Breast epithelium (tissue), 4 donors: Measurements from ENCODE around the gene RPL13. TPM values are rescaled to one million over a fixed set of nuclear protein-coding genes. Genes with fewer than 3 reads are reported as not detected.

Source experiments
- DNase-seq, 2 donors: peaks; one replicate each; pipeline ENCODE4 v3.0.0-alpha.2; 2019; ENCODE audit warnings: low spot score in 2 of 2
- H3K27ac ChIP-seq, 2 donors: fragments of 200-600 bp; sonication (generic) in 1 of 2; one replicate each; pipeline ENCODE4 v1.5.1; 2016 to 2019; ENCODE audit warnings: mild to moderate bottlenecking in 1 of 2
- H3K27me3 ChIP-seq, 2 donors: fragments of 200-600 bp; sonication (generic) in 1 of 2; one replicate each; pipeline versions ENCODE4 v1.5.1 to v1.6.0; 2017 to 2019; ENCODE audit warnings: control low read depth in 1 of 2, mild to moderate bottlenecking in 1 of 2
- H3K36me3 ChIP-seq: fragments of 200-600 bp; one replicate; pipeline ENCODE4 v1.5.1; 2019
- H3K4me1 ChIP-seq, 2 donors: fragments of 200-600 bp; sonication (generic); one replicate each; pipeline ENCODE4 v1.5.1; 2016 to 2019; ENCODE audit warnings: control low read depth in 1 of 2
- H3K4me3 ChIP-seq, 3 donors: fragments of 200-600 bp; sonication (generic); 1 replicate in 2 of 3; 2 replicates in 1 of 3; pipeline ENCODE4 v1.5.1; 2016 to 2019; ENCODE audit warnings: mild to moderate bottlenecking in 3 of 3, moderate library complexity in 2 of 3
- H3K9me3 ChIP-seq, 2 donors: fragments of 200-600 bp; sonication (generic) in 1 of 2; one replicate each; pipeline ENCODE4 v1.5.1; 2016 to 2019; ENCODE audit warnings: control low read depth in 1 of 2
- POLR2A ChIP-seq: fragments of 450-650 bp; IDR thresholded peaks from one replicate; pipeline ENCODE4 v1.6.1; 2016; ENCODE audit warnings: antibody characterized with exemption, mild to moderate bottlenecking, moderate library complexity
- POLR2AphosphoS5 ChIP-seq, 3 donors: sonication (generic); formaldehyde crosslinking; IDR thresholded peaks; one replicate each; pipeline ENCODE4 v1.6.1; 2017; ENCODE audit warnings: antibody characterized with exemption in 3 of 3
- intact Hi-C: fragments of 100-400 bp; cut with DNase I; formaldehyde crosslinking; loops from one replicate; pipeline ENCODE4 v1.15.1; 2023; ENCODE audit warnings: low total_unique reads
- total RNA-seq, 3 donors: library from RNA; depleted of rRNA; stranded (reverse); fragments of >200 nt; gene quantifications; one replicate each; pipeline ENCODE4 v1.1.0, GENCODE V29; 2016
- TF ChIP-seq, protein P1 (sequence below), 3 donors: fragments of 450-650 bp; IDR thresholded peaks; one replicate each; pipeline ENCODE4 v1.5.1; 2016 to 2017; ENCODE audit warnings: antibody characterized with exemption in 3 of 3, mild to moderate bottlenecking in 3 of 3, moderate library complexity in 3 of 3

The RPL13 gene
- total RNA-seq, 3 donors from 2014 or later: 5,075 to 6,295 (median 5,484) TPM

GRCh38 chr16:89552913-89553312 lies 7.6 kb upstream of the RPL13 start:
- peaks cover 12% of the 10 kb centered on the region for H3K36me3 ChIP-seq
- no peaks in the 10 kb centered on the region for H3K27me3 ChIP-seq
- no peak overlapping the region for H3K4me3 ChIP-seq
- no peaks in the 10 kb centered on the region for H3K9me3 ChIP-seq
- H3K27ac ChIP-seq: no peak overlapping the region
- intact Hi-C loops: loop anchor here (10.0 kb wide), 1 partner anchor 48 kb away; the partner anchor contains the start of gene SPG7
- TF ChIP-seq POLR2AphosphoS5 (IDR thresholded peaks at IDR 0.05) (no peak), POLR2A (no peak)
- TF ChIP-seq, protein P1, sequence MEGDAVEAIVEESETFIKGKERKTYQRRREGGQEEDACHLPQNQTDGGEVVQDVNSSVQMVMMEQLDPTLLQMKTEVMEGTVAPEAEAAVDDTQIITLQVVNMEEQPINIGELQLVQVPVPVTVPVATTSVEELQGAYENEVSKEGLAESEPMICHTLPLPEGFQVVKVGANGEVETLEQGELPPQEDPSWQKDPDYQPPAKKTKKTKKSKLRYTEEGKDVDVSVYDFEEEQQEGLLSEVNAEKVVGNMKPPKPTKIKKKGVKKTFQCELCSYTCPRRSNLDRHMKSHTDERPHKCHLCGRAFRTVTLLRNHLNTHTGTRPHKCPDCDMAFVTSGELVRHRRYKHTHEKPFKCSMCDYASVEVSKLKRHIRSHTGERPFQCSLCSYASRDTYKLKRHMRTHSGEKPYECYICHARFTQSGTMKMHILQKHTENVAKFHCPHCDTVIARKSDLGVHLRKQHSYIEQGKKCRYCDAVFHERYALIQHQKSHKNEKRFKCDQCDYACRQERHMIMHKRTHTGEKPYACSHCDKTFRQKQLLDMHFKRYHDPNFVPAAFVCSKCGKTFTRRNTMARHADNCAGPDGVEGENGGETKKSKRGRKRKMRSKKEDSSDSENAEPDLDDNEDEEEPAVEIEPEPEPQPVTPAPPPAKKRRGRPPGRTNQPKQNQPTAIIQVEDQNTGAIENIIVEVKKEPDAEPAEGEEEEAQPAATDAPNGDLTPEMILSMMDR (IDR thresholded peaks at IDR 0.05): no peak
- no peaks in the 10 kb centered on the region for H3K4me1 ChIP-seq
- DNase-seq: no peak

DNA sequence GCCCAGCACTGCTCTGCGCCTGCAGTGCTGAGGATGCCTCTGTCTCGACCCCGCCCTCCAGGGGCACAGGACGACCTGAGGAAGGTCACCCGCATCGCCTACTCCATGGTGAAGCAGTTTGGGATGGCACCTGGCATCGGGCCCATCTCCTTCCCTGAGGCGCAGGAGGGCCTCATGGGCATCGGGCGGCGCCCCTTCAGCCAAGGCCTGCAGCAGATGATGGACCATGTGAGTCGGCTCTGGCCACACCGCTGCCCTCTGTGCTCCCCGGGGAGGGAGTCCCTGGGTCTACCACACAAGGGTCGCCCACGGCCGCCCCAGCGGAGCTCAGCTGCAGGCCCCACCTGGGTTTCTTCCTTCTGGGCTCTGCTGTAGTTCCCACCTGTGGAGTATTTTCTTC lies 6.7 kb upstream of the RPL13 start:
- H3K27ac ChIP-seq: no peak overlapping the region
- no peak for DNase-seq
- peaks cover 9% of the 10 kb centered on the region for H3K36me3 ChIP-seq
- no peak overlapping the region for H3K4me3 ChIP-seq
- no peaks in the 10 kb centered on the region for H3K4me1 ChIP-seq
- H3K27me3 ChIP-seq: no peaks in the 10 kb centered on the region
- no peaks in the 10 kb centered on the region for H3K9me3 ChIP-seq
- intact Hi-C loops: loop anchor here (10.0 kb wide), 1 partner anchor 49 kb away; the partner anchor contains the start of gene SPG7
- TF ChIP-seq, protein P1 (IDR thresholded peaks at IDR 0.05): no peak
- TF ChIP-seq POLR2A (no peak), POLR2AphosphoS5 (IDR thresholded peaks at IDR 0.05) (no peak)

DNA sequence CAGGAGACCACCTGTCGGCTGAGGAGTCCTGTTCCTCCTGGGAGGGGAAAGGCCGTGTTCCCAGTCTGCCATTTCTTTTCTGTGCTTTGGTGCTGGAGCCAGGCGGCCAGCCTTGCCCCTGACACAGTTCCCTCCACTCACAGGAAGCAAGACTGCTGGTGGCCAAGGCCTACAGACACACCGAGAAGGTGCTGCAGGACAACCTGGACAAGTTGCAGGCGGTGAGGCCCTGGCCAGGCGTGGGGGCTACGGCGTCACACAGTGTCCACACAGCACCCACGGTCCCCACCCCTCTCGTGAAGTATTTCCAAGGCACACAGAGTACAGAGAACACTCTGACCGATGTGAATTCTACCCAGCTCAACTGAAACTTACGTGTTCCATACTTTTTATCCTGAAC lies 6.1 kb upstream of the RPL13 start:
- Histone ChIP-seq H3K27me3 (no peaks in the 10 kb centered on the region), H3K4me1 (no peaks in the 10 kb centered on the region), H3K4me3 (no peak overlapping the region), H3K36me3 (peaks cover 5% of the 10 kb centered on the region), H3K27ac (no peak overlapping the region), H3K9me3 (no peaks in the 10 kb centered on the region)
- TF ChIP-seq, protein P1 (IDR thresholded peaks at IDR 0.05): no peak
- no peak for TF ChIP-seq POLR2AphosphoS5 (IDR thresholded peaks at IDR 0.05)
- no peak for TF ChIP-seq POLR2A
- DNase-seq: no peak
- intact Hi-C loops: loop anchor here (10.0 kb wide), 1 partner anchor 50 kb away; the partner anchor contains the start of gene SPG7

DNA sequence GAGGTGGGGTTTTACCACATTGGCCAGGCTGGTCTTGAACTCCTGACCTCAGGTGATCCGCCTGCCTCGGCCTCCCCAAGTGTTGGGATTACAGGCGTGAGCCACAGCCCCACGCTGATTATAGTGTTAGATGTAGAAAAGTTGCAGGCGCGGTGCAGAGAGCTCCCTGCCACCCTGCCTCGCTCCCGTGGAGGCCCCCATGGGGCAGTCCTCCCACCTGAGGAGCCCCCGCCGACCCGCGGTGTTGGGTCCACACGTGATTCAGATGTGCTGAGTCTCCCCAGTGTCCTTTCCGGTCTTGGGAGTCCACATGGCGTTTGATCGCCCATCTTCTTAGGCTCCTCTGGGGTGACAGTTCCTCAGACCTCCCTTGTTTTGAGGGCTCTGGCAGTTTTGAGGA lies 5.2 kb upstream of the RPL13 start:
- Histone ChIP-seq H3K27ac (no peak overlapping the region), H3K27me3 (no peaks in the 10 kb centered on the region), H3K9me3 (no peaks in the 10 kb centered on the region), H3K36me3 (peaks cover 5% of the 10 kb centered on the region), H3K4me1 (no peaks in the 10 kb centered on the region), H3K4me3 (no peak overlapping the region)
- TF ChIP-seq POLR2A: no peak
- TF ChIP-seq, protein P1 (IDR thresholded peaks at IDR 0.05): no peak
- TF ChIP-seq POLR2AphosphoS5 (IDR thresholded peaks at IDR 0.05): no peak
- intact Hi-C loops: loop anchor here (5.0 to 10.0 kb wide), 2 partner anchors 50 to 1893 kb away; partner anchors contain the start of gene SPG7
- DNase-seq: no peak

DNA sequence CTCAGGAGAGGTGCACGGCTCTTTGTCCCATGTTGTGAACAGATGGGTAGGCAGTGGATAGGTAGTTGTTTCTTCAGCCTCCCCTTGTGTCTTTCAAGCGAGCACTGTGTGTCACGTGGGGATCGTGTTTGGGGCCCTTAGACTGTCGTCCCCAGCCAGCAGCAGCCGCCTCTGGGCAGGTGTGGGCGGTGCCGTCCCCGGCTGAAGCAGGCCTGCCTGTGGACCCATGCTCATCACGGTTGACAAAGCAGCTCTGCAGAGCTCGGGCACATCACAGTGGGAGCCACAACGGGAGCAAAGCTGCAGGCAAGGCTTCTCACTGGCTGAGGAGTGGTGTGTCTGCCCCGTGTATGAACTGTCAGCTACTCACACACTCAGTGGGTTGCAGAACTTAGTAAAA lies 4.7 kb upstream of the RPL13 start:
- Histone ChIP-seq H3K4me3 (no peak overlapping the region), H3K36me3 (peaks cover 5% of the 10 kb centered on the region), H3K27ac (no peak overlapping the region), H3K4me1 (no peaks in the 10 kb centered on the region), H3K9me3 (no peaks in the 10 kb centered on the region), H3K27me3 (no peaks in the 10 kb centered on the region)
- intact Hi-C loops: loop anchor here (5.0 to 10.0 kb wide), 2 partner anchors 51 to 1893 kb away; partner anchors contain the start of gene SPG7
- no peak for DNase-seq
- TF ChIP-seq POLR2A (no peak), POLR2AphosphoS5 (IDR thresholded peaks at IDR 0.05) (no peak)
- TF ChIP-seq, protein P1 (IDR thresholded peaks at IDR 0.05): no peak
